ENCODE data around the gene FYCO1. TPM values are rescaled to one million over a fixed set of nuclear protein-coding genes. Genes with fewer than 3 reads are reported as not detected.

The FYCO1 gene
- polyA plus RNA-seq, 2 of the 4 experiments (the other 2 are of a cell fraction) = 3.7 to 4.4 TPM

- no peaks in the 10 kb centered on the region for H3K4me1 ChIP-seq
- no peak for ATAC-seq
- CTCF ChIA-PET = interaction anchor here (1.1 to 2.4 kb wide), 3 partner anchors 11 to 129 kb away, joined by 3 to 14 read pairs (median 4); no protein-coding TSS in a partner anchor
These were observed 45.5 kb downstream of the FYCO1 start for GRCh38 chr3:45950131-45950530.

GRCh38 chr3:45949432-45949831 lies 46.2 kb downstream of the FYCO1 start:
- CTCF ChIA-PET = no interaction called here
- DNase-seq (ENCODE audit: low read depth in 1 of 2, low spot score in 1 of 2) (no peak), FAIRE-seq (no peak), ATAC-seq (no peak)
- no peak for TF ChIP-seq SREBF2 (IDR thresholded peaks at IDR 0.05)
- no peak for TF ChIP-seq CHD2 (IDR thresholded peaks at IDR 0.05; ENCODE audit: low read length, partially characterized antibody)
- no peak for TF ChIP-seq RARB (CRISPR knock-in tag; IDR thresholded peaks at IDR 0.05)
- no peak for TF ChIP-seq E2F6 (IDR thresholded peaks at IDR 0.05; ENCODE audit: borderline replicate concordance, low read depth)
- no peak for TF ChIP-seq JUN (IDR thresholded peaks at IDR 0.05)
- no peak for TF ChIP-seq MYC (IDR thresholded peaks at IDR 0.05; ENCODE audit: borderline replicate concordance, low read length)
- no peak for TF ChIP-seq ELK1 (IDR thresholded peaks at IDR 0.05; ENCODE audit: low read depth, low read length)
- no peaks in the 10 kb centered on the region for H3K9me3 ChIP-seq
- no peak overlapping the region for H3K4me2 ChIP-seq
- no peak overlapping the region for H3K27ac ChIP-seq
- H3K4me1 ChIP-seq = no peaks in the 10 kb centered on the region
- POLR2A ChIA-PET = no interaction called here
- 92% methylated on average over 3 of the region's 4 CpGs for WGBS (ENCODE audit: missing lambda C conversion rate)
- H3K4me3 ChIP-seq = no peak overlapping the region

More at GRCh38 chr3:45950131-45950530, 45.5 kb downstream of the FYCO1 start:
- FAIRE-seq (no peak), DNase-seq (ENCODE audit: low read depth in 1 of 2, low spot score in 1 of 2) (no peak)
- Histone ChIP-seq H3K4me2 (no peak overlapping the region), H3K4me3 (no peak overlapping the region), H3K27ac (no peak overlapping the region), H3K9me3 (no peaks in the 10 kb centered on the region)
- POLR2A ChIA-PET = no interaction called here
- 85% methylated on average over 2 of the region's 2 CpGs for WGBS (ENCODE audit: missing lambda C conversion rate)
- TF ChIP-seq BHLHE40 (IDR thresholded peaks at IDR 0.05; ENCODE audit: low read depth, low read length) (no peak), GATA3 (IDR thresholded peaks at IDR 0.05; ENCODE audit: borderline replicate concordance) (no peak), HOXA7 (CRISPR knock-in tag; IDR thresholded peaks at IDR 0.05) (no peak), POLR2A (IDR thresholded peaks at IDR 0.05; ENCODE audit: low read length) (no peak), MAFK (IDR thresholded peaks at IDR 0.05; ENCODE audit: partially characterized antibody) (no peak), RARB (CRISPR knock-in tag; IDR thresholded peaks at IDR 0.05) (no peak), RFX5 (IDR thresholded peaks at IDR 0.05) (no peak), REST (IDR thresholded peaks at IDR 0.05) (no peak), HOXB13 (CRISPR knock-in tag; IDR thresholded peaks at IDR 0.05; ENCODE audit: low read depth) (no peak), NR3C1 (IDR thresholded peaks at IDR 0.05) (no peak), BCL3 (IDR thresholded peaks at IDR 0.05) (no peak), KDM5A (IDR thresholded peaks at IDR 0.05) (no peak), HES2 (IDR thresholded peaks at IDR 0.05) (no peak), NPAS2 (CRISPR knock-in tag; IDR thresholded peaks at IDR 0.05; ENCODE audit: borderline replicate concordance) (no peak), ATOH8 (CRISPR knock-in tag; IDR thresholded peaks at IDR 0.05; ENCODE audit: low read depth) (no peak)

Data from A549 (cell line).